ENCODE data around the gene WDR6.
A peak's percentile ranks its signal among the peaks of the same experiment; 100 is the strongest.

Gene WDR6

DNA sequence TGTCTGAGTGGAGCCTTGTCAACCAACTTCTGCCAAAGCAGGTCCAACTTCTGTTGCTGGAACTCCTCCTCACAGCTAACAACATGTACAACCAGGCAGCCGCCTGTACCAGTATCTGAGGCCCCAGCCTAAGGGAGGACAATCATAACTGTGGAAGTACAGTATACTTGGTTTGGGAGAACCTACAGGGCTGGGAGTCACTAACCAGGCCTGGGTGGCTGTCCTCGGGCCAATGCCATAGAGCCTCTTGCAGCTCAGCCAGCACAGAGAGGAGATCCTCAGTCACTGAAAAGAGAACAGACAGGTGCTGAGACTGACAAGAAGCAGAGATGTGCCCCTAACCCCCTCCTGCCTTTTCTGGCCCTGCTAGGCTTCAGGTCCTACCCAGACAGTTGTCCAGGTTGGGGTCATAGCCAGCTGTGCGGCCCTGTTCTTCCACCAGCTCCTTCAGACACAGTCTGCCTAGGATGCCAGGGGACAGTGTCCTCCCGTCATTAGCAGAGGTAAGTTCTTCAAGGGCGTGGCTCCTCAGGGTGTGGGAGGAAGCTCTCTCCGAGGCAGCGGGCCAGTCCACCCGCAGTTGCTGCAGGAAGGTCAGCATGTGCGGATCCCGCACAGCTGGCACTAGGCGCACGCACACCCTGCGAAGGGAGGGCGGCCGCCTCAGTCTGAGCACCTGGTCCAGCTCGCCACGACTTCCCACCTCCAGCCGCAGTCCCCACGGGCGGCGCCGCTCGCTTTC lies 10.2 kb downstream of the WDR6 start:
- peak; percentile 57 for DNase-seq (ENCODE audit: low read depth)
- peak overlapping the region; percentile 97 for H3K4me3 ChIP-seq (ENCODE audit: low read depth, low read length)
- TF ChIP-seq MYC (IDR thresholded peaks at IDR 0.05; ENCODE audit: low read depth, low read length), result no peak
- no peak for TF ChIP-seq POLR2A (IDR thresholded peaks at IDR 0.05; ENCODE audit: extremely low read depth, insufficient read length)
- TF ChIP-seq, protein P1, sequence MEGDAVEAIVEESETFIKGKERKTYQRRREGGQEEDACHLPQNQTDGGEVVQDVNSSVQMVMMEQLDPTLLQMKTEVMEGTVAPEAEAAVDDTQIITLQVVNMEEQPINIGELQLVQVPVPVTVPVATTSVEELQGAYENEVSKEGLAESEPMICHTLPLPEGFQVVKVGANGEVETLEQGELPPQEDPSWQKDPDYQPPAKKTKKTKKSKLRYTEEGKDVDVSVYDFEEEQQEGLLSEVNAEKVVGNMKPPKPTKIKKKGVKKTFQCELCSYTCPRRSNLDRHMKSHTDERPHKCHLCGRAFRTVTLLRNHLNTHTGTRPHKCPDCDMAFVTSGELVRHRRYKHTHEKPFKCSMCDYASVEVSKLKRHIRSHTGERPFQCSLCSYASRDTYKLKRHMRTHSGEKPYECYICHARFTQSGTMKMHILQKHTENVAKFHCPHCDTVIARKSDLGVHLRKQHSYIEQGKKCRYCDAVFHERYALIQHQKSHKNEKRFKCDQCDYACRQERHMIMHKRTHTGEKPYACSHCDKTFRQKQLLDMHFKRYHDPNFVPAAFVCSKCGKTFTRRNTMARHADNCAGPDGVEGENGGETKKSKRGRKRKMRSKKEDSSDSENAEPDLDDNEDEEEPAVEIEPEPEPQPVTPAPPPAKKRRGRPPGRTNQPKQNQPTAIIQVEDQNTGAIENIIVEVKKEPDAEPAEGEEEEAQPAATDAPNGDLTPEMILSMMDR (IDR thresholded peaks at IDR 0.05; ENCODE audit: low read depth, low read length), result no peak
- TF ChIP-seq MAX (IDR thresholded peaks at IDR 0.05; ENCODE audit: low read depth, low read length), result no peak

- H3K4me3 ChIP-seq (ENCODE audit: low read depth, low read length), result peak within 1 kb of the TSS; percentile 97
Observed at GRCh38 chr3:49017971-49018706, 10.9 kb downstream of the WDR6 start, which contains the start of gene DALRD3. Gene DALRD3, minus strand, starts transcription at chr3:49018580. Its CDS starts 16 bp downstream, at chr3:49018564.

DNA sequence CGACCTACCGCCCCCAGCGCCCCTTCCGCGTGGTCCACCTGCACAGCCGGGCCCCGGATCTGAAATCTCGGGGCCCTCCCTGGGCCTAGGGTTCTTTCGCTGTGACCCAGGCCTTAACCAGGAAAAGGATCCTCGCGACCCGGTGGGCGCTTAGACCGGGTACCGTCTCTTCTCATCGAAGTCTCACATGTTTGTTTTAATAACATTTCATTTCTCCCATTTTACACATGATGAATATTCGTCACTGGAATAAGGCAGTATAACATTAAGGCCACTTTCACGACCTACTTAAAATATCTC lies 11.5 kb downstream of the WDR6 start:
- TF ChIP-seq, protein P1 (IDR thresholded peaks at IDR 0.05; ENCODE audit: low read depth, low read length), result no peak
- TF ChIP-seq MYC (IDR thresholded peaks at IDR 0.05; ENCODE audit: low read depth, low read length) (no peak), POLR2A (IDR thresholded peaks at IDR 0.05; ENCODE audit: extremely low read depth, insufficient read length) (no peak), MAX (IDR thresholded peaks at IDR 0.05; ENCODE audit: low read depth, low read length) (no peak)
- DNase-seq (ENCODE audit: low read depth), result no peak
- peak overlapping the region; percentile 97 for H3K4me3 ChIP-seq (ENCODE audit: low read depth, low read length)

More at GRCh38 chr3:49017971-49018706, 10.9 kb downstream of the WDR6 start, which contains the start of gene DALRD3:
- peak; percentile 84 for DNase-seq (ENCODE audit: low read depth)
- TF ChIP-seq MYC (IDR thresholded peaks at IDR 0.05; ENCODE audit: low read depth, low read length) (peak; percentile 39; the same call in 1 of the 2 replicates), POLR2A (IDR thresholded peaks at IDR 0.05; ENCODE audit: extremely low read depth, insufficient read length) (peak; percentile 46)
- TF ChIP-seq, protein P1 (IDR thresholded peaks at IDR 0.05; ENCODE audit: low read depth, low read length), result no peak

DNA sequence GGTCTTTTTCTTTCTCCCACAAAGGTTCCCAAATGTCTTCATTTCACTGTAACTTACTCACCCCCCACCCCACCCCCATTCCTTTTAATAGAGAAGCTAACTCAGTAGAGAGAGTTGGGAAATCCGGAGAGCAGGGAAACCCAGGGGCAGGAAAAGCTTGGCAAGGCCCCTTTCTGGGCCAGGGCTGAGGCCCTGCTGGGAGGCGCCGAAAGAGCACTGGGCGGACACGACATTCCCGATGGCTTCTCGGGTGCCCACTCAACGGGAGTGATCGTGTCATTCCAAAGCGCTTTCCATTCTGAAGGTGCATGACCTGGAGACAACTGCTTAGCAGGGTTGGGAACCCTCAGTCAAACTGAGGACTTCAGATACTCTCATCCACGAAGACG lies 12.7 kb downstream of the WDR6 start:
- DNase-seq (ENCODE audit: low read depth), result peak; percentile 73
- TF ChIP-seq MAX (IDR thresholded peaks at IDR 0.05; ENCODE audit: low read depth, low read length) (no peak), MYC (IDR thresholded peaks at IDR 0.05; ENCODE audit: low read depth, low read length) (no peak), POLR2A (IDR thresholded peaks at IDR 0.05; ENCODE audit: extremely low read depth, insufficient read length) (no peak)
- TF ChIP-seq, protein P1 (IDR thresholded peaks at IDR 0.05; ENCODE audit: low read depth, low read length), result no peak
- H3K4me3 ChIP-seq (ENCODE audit: low read depth, low read length), result peak overlapping the region; percentile 97

- peak overlapping the region; percentile 97 for H3K4me3 ChIP-seq (ENCODE audit: low read depth, low read length)
- TF ChIP-seq MYC (IDR thresholded peaks at IDR 0.05; ENCODE audit: low read depth, low read length) (no peak), MAX (IDR thresholded peaks at IDR 0.05; ENCODE audit: low read depth, low read length) (no peak), POLR2A (IDR thresholded peaks at IDR 0.05; ENCODE audit: extremely low read depth, insufficient read length) (no peak)
- TF ChIP-seq, protein P1 (IDR thresholded peaks at IDR 0.05; ENCODE audit: low read depth, low read length), result no peak
- peak; percentile 90 for DNase-seq (ENCODE audit: low read depth)
Observed at GRCh38 chr3:49020330-49021212, 13.4 kb downstream of the WDR6 start.

Data from NB4 (cell line).